ENCODE measurements around the gene LKAAEAR1. TPM values are rescaled to one million over a fixed set of nuclear protein-coding genes. Genes with fewer than 3 reads are reported as not detected.

Gene LKAAEAR1
- total and polyA plus RNA-seq, 2 of the 4 experiments (the other 2 are of a cell fraction), result 0.21 TPM; not detected in 1

Small RNA genes lying within 50 kb of the gene (microRNA-seq; reads per million reads assigned to microRNA genes)
- gene AL355803.1 (ENCODE audit: insufficient read depth, insufficient read length), result not detected
- gene MIR6813 (ENCODE audit: insufficient read depth in 1 of 2, insufficient read length in 1 of 2, unreplicated experiment in 1 of 2), result 0 to 1.1 reads per million in 2 experiments

Small RNA genes lying within 50 kb of the gene (small RNA-seq; reads per million reads assigned to genes)
- gene AL355803.1, result 0 reads per million in 5 experiments
- gene MIR6813, result 0 to 1.2 (median 0.51) reads per million in 5 experiments

Other genes with a start within 250 kb of the LKAAEAR1 start
- not detected in 2 replicates for gene ABHD16B, start 222.9 kb downstream of the LKAAEAR1 start, total RNA-seq (2012; rRNA removed)
- gene ABHD16B, start 222.9 kb downstream of the LKAAEAR1 start, polyA plus RNA-seq (2012; rRNA removed), result 0.05 TPM in 1 of 2 replicates, not detected in the other
- gene TPD52L2, start 219.1 kb downstream of the LKAAEAR1 start, total RNA-seq (2012; rRNA removed), result 113 and 119 TPM in 2 replicates
- gene TPD52L2, start 219.1 kb downstream of the LKAAEAR1 start, polyA plus RNA-seq (2012; rRNA removed), result 189 and 191 TPM in 2 replicates
- gene DNAJC5, start 189.3 kb downstream of the LKAAEAR1 start, total RNA-seq (2012; rRNA removed), result 45.2 and 46.9 TPM in 2 replicates
- gene DNAJC5, start 189.3 kb downstream of the LKAAEAR1 start, polyA plus RNA-seq (2012; rRNA removed), result 35.6 and 36.3 TPM in 2 replicates
- 16.7 and 18.3 TPM in 2 replicates for gene UCKL1, start 128.0 kb downstream of the LKAAEAR1 start, total RNA-seq (2012; rRNA removed)
- 54.7 and 58.6 TPM in 2 replicates for gene UCKL1, start 128.0 kb downstream of the LKAAEAR1 start, polyA plus RNA-seq (2012; rRNA removed)
- gene ZNF512B, start 114.5 kb downstream of the LKAAEAR1 start, total RNA-seq (2012; rRNA removed), result 6.4 and 6.5 TPM in 2 replicates
- 15.6 and 15.9 TPM in 2 replicates for gene ZNF512B, start 114.5 kb downstream of the LKAAEAR1 start, polyA plus RNA-seq (2012; rRNA removed)
- 0.54 and 0.56 TPM in 2 replicates for gene SAMD10, start 104.8 kb downstream of the LKAAEAR1 start, total RNA-seq (2012; rRNA removed)
- gene SAMD10, start 104.8 kb downstream of the LKAAEAR1 start, polyA plus RNA-seq (2012; rRNA removed), result 4.0 and 4.1 TPM in 2 replicates
- gene PRPF6, start 103.3 kb downstream of the LKAAEAR1 start, total RNA-seq (2012; rRNA removed), result 68.6 and 71.3 TPM in 2 replicates
- gene PRPF6, start 103.3 kb downstream of the LKAAEAR1 start, polyA plus RNA-seq (2012; rRNA removed), result 38.5 and 43.5 TPM in 2 replicates
- gene C20orf204, start 48.2 kb downstream of the LKAAEAR1 start, total RNA-seq (2012; rRNA removed), result 0.18 and 0.28 TPM in 2 replicates
- 0.09 and 0.11 TPM in 2 replicates for gene C20orf204, start 48.2 kb downstream of the LKAAEAR1 start, polyA plus RNA-seq (2012; rRNA removed)
- gene SOX18, start 34.8 kb downstream of the LKAAEAR1 start, total RNA-seq (2012; rRNA removed), result not detected in 2 replicates
- not detected in 2 replicates for gene SOX18, start 34.8 kb downstream of the LKAAEAR1 start, polyA plus RNA-seq (2012; rRNA removed)
- 8.9 and 9.3 TPM in 2 replicates for gene TCEA2, start 21.2 kb downstream of the LKAAEAR1 start, total RNA-seq (2012; rRNA removed)
- 28.9 and 30.0 TPM in 2 replicates for gene TCEA2, start 21.2 kb downstream of the LKAAEAR1 start, polyA plus RNA-seq (2012; rRNA removed)
- 7.7 and 8.1 TPM in 2 replicates for gene RGS19, start 4.9 kb downstream of the LKAAEAR1 start, total RNA-seq (2012; rRNA removed)
- gene RGS19, start 4.9 kb downstream of the LKAAEAR1 start, polyA plus RNA-seq (2012; rRNA removed), result 17.5 and 21.5 TPM in 2 replicates
- 0.28 and 0.36 TPM in 2 replicates for gene OPRL1, start 4.3 kb downstream of the LKAAEAR1 start, total RNA-seq (2012; rRNA removed)
- gene OPRL1, start 4.3 kb downstream of the LKAAEAR1 start, polyA plus RNA-seq (2012; rRNA removed), result 1.1 and 1.2 TPM in 2 replicates
- gene NPBWR2, start 23.2 kb upstream of the LKAAEAR1 start, total RNA-seq (2012; rRNA removed), result not detected in 2 replicates
- not detected in 2 replicates for gene NPBWR2, start 23.2 kb upstream of the LKAAEAR1 start, polyA plus RNA-seq (2012; rRNA removed)
- not detected in 2 replicates for gene MYT1, start 80.1 kb upstream of the LKAAEAR1 start, total RNA-seq (2012; rRNA removed)
- gene MYT1, start 80.1 kb upstream of the LKAAEAR1 start, polyA plus RNA-seq (2012; rRNA removed), result not detected in 2 replicates
- 28.3 and 30.3 TPM in 2 replicates for gene PCMTD2, start 171.3 kb upstream of the LKAAEAR1 start, total RNA-seq (2012; rRNA removed)
- 20.2 and 23.6 TPM in 2 replicates for gene PCMTD2, start 171.3 kb upstream of the LKAAEAR1 start, polyA plus RNA-seq (2012; rRNA removed)